Measurements from ENCODE around the gene DCUN1D2.

The DCUN1D2 gene

DNA sequence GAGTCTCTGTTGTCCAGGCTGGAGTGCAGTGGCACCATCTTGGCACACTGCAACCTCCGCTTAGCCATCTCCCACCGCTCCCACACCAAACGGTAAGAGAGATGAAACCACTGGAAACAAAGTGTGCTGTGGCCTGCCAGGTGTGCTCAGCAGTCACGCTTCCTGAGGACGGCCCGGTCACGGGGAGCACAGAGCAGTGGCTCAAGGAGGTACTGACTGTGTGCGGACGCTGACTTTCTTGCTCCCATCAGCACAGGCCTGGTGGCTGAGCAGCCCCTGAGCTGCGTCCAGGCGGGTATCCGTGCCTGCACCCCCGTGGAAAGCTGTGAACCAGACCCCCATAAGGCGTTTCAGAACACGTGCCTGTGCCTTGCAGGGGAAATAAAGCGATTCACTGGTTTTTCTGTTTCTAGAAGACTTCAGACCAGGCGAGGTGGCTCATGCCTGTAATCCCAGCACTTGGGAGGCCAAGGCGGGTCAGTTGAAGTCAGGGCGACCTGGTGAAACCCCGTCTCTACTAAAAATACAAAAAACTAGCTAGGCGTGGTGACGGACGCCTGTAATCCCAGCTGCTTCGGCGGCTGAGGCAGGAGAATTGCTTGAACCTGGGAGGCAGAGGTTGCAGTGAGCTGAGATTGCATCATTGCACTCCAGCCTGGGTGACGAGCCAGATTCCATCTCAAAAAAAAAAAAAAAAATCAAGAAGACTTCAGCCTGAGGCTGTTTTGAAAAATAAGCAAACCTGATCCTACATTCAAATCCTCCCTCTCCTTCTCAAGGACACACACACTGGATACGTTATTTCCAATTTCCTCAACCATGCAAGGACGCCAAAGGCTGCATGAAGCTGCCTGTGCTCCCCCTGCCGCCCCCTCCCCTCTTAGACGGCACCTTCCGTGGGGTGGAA lies 62.7 kb downstream of the DCUN1D2 start:
- no peak for DNase-seq (ENCODE audit: low read depth in 2 of 3, low spot score in 2 of 3)

DNA sequence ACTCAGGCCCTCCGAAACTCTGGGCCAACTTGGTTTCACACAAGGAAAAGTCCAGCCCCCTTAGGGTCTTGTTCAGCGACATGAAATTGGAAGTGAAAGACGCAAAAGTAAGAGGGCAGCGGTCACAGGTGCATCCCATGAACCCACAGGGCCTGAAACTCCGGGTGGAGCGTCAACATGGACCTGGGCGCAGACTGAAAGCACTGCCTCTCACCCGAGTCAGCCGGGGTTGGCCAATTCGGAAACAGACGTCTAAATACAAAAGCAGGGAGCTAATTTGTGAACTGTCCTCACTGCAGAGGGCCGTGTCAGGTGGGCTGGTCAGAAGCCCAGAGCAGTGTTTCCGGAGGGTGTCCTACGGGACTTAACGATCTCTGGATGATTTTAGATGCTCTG lies 63.9 kb downstream of the DCUN1D2 start:
- no peak for DNase-seq (ENCODE audit: low read depth in 2 of 3, low spot score in 2 of 3)

DNA sequence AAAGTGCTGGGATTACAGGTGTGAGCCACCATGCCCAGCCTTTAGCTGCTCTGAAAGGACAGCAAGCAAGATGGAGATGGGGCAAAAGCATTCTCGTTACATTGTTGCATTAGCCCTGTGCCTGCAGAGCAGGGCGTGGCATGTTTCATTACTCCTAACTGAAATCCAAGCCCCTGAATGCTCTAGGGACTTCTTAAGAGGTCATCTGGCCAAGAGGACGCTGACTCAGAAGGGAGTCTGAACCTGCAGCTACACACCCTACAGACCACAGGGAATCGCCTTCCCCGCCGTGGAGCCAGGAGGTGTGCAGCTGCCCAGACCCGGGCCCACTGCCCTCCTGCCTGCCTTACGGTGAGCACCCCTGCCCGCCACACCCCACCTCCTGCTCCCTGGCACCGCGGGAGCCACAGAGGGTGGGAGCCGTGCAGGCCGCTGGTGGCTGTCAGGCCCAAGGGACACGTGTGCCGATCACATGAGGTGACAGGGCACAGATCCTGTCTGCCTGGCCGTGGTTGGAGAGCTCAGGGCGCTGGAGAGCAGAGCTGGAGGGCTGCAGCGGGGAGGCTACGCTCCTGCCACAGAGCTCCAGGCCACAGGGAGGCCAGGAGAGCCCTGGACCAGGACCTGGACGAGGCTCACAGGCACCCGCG lies 64.4 kb downstream of the DCUN1D2 start:
- no peak for DNase-seq (ENCODE audit: low read depth in 2 of 3, low spot score in 2 of 3)

DNA sequence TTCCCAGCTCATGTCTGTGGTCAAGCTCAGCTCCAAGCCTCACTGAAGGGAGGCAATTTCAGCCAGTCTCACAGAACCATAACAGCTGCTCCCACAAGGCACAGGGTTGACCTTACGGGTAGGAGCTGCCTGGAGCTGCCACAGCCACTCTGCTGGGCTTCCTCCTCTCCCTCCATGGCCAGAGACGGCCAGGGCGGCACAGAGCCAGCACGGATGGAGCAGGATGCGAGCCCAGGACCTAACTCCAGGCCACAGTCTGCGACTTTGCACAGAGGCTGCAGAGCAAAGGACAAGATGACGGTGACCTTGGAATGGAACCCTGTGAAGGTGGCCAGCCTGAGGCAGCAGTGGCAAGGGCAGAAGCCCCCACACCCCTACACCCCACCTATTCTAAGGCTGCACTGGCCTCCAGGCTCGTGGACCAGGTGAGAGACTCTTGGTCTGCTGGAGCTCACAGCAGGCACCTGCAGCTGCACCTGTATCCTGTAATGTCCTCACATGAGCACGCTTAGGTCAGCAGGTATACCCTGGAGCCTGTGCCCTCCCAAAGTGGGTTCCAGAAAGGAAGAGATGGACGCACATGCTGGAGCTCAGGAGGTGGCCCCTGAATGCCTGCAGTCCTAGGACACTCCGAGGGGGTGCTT lies 66.9 kb downstream of the DCUN1D2 start:
- DNase-seq (ENCODE audit: low read depth in 2 of 3, low spot score in 2 of 3) = no peak

DNA sequence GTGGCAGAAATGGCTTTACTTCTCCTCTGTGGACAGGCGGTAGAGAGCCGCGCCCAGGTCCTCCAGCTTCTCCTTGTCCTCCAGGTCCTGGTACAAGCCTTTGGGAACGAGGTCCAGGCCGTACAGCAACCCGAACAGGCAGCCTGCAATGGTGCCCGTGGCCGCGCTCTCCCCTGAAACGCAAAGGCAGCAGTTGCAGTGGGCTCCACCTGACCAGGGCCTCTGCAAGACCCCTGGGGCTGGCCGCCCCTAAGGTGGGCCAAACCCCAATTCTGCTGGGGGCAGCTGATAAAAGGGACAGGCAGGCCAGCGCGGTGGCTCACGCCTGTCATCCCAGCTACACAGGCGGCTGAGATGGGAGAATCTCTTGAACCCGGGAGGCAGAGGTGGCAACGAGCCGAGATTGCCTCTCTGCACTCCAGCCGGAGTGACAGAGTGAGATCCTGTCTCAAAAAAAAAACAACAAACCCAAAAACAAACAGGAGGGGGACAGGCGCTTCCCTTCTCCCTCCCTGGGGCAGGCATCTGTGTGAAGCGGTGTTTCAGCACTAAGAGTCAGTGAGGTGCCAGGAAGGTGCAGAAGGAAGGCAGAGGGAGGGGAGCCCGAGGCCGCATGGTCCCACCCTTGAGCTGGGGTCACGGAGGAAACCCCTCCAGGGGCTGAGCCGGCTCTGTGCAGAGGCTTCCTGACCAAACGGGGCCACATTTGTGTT lies 67.5 kb downstream of the DCUN1D2 start:
- DNase-seq (ENCODE audit: low read depth in 2 of 3, low spot score in 2 of 3) = no peak

DNA sequence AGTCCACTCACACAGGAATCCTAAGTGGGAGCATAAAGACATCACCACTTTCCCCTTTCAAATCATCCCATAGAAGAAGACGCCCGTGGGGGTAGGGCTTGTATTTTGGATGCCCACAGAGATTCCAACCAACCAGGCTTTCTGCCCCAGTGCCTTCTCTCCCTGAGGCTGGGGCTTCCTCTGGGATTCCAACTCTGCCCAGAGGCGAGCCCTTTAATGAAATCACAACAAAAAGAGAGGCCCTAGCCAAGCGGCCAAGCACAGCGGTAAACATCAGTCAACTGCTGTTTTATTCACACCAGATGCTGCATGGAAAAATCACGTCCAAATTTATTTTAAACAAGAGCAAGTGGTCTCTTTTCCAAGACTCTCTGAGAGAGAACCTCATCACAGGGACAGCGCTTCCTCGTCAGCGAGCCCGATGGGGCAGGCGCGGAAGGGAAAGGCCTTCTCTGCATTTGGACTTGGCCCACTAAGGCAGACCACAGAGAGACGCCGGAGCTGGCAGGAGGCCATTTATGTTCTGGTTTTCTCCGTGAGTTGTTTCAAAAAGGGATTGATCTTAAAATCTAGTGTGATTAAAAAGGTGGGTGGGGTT lies 68.7 kb downstream of the DCUN1D2 start:
- no peak for DNase-seq (ENCODE audit: low read depth in 2 of 3, low spot score in 2 of 3)

DNA sequence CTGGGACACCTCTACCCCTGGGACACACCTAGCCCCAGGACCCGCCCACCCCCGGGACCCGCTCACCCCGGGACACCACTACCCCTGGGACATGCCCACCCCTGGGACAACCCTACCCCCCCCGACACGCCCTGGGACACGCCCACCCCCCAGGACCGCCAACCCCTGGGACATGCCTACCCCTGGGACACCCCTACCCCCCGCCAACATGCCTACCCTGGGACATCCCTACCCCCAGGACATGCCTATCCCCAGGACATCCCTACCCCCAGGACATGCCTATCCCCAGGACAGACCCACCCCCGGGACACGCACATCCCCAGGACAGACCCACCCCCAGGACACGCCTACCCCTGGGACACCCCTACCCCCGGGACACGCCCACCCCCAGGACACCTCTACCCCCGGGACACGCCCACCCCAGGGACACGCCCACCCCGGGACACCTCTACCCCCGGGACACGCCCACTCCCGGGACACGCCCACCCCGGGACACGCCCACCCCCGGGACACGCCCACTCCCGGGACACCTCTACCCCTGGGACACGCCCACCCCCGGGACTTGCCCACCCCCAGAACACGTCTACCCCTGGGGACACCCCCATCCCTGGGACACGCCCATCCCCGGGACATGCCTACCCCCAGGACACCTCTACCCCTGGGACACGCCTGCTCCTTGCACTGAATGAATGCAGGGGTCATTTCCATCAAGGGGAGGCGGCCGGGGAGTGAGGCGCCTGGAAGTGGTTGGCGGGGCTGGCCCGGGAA lies 69.5 kb downstream of the DCUN1D2 start:
- DNase-seq (ENCODE audit: low read depth in 2 of 3, low spot score in 2 of 3) = no peak

DNA sequence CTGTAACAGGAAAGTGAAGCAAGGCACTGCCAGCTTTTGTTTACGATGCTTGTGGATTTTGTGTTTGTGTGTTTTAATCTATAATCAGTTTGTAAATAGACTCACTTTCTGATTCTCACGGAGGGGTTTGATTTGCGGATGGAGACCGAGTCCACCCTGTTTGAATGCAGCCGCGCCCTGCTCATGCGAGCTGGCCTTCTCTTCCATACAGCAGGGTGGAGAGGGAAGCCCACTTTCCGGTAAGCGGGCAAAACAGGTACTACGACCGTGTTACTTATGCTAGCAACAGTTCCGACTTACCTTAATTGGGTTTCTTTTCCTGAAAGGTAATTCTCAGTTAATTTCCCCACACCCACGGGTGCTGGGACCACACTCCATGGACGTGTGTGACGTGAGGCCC lies 70.3 kb downstream of the DCUN1D2 start:
- no peak for DNase-seq (ENCODE audit: low read depth in 2 of 3, low spot score in 2 of 3)

DNA sequence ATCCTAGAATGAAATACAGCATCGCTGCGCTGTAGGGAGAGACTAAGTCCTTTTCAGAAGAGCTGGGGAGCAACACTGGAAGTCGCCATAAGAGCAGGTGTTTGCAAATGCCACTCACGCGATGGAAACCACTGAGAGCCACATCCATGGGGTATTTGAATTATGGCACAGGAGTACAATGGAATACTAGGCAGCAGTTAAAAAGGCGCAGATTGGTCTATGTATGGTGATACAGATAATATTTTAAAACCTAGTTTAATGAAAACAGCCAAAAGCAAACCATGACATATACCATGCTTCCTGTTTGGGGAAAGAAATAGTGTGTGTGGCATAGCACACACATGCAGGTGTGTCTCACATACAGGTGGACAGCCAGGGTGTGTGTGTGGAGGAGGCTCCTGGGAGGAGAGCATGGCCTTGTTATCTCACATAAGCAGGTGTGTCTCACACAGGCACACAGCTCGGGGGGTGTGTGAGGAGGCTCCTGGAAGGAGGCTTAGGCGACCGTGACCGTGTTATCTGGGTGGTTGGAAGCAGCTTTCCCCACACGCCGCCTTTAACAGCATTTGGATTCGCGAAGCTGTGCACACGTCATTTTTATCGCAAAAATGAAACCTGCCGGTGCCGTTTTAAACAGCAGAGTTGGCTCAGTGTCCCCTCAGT lies 70.8 kb downstream of the DCUN1D2 start:
- no peak for DNase-seq (ENCODE audit: low read depth in 2 of 3, low spot score in 2 of 3)

DNA sequence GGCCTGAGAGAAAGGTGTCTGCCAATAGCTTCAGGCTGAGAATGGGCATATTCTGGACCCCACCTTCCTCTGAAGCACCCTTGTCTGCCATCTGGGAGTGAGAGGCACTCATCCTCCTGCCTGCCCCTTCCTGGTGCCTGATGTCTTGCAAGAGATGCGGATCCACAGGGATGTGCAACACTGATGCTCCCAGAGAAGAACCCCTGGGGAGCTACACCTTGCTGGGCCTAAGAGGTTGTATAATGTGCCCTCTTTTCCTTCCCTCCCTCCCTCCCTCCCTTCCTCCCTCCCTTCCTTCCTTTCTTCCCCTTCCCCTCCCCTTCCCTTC lies 71.8 kb downstream of the DCUN1D2 start:
- DNase-seq (ENCODE audit: low read depth in 2 of 3, low spot score in 2 of 3) = no peak

DNA sequence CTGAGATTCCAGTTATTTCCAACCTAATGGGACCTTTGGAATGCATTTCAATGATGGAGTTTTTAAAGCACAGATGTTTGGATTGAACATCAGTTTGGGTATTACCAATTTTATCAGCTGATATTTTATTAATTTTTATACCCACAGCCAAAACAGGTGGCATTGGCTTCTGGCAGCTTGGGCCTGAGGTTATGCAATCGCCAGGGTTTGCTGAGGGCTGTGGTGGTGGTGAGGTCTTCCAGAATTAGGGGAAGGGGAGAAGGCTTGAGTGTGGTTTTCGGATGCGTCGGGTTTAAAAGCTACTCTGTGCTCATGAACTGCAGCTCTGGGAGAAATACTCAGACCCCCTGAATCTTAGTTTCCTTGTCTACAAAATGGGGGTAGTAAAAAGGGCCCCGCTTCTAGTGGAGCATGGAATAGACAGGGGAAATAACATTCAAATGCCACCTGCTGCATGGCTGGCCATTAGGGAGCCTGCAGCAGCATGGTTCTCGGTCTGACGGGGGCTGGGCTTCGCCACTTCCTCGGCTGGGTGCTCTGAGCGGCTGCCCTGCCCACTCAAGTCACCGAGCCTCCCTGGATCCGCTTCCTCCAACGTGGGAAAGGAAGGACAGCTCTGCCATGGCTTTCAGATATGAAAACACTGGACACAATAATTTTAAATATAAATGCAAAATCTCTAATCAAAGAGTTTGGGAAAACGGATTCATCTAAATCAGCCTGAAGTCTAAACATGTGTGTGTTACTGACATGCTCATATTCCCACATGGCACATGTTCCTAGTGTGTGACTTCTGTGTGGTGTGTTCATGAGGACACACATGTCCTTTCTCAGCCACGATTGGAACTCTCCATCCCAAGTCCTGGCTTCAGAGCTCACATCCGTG lies 72.4 kb downstream of the DCUN1D2 start:
- DNase-seq (ENCODE audit: low read depth in 2 of 3, low spot score in 2 of 3) = no peak

DNA sequence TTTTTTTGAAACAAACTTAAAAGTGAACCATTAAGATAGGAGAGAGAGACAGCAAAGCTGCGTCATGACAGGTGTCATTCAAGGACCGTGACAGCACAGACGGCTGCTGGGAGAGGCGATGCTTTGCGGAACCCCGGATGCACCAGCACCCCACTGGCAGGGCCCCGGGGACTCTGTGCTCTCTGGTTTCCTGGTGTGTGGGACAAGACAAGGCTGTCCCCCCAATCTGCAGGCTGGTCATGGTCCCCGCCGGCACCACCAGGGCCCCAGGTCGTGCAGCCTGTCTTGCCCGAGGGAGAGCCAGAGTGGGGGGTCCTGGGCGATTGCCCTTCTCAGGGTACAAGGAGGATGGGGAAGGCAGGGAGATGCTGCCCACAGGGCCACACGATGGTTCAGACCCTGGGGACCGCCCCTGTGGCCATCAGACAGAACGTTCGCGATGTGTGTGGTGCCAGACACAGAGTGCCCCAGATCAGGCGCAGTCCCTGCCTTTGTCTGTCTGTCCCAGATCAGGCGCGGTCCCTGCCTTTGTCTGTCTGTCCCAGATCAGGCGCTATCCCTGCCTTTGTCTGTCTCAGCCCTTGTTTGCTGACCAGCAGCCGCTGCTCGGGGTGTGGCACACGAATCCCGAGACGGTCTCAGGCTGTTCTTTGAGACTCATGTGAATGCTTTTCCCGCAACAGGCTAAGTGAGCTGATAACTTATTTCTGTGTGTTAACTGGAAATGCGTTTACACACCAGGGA lies 73.3 kb downstream of the DCUN1D2 start:
- DNase-seq (ENCODE audit: low read depth in 2 of 3, low spot score in 2 of 3) = no peak

DNA sequence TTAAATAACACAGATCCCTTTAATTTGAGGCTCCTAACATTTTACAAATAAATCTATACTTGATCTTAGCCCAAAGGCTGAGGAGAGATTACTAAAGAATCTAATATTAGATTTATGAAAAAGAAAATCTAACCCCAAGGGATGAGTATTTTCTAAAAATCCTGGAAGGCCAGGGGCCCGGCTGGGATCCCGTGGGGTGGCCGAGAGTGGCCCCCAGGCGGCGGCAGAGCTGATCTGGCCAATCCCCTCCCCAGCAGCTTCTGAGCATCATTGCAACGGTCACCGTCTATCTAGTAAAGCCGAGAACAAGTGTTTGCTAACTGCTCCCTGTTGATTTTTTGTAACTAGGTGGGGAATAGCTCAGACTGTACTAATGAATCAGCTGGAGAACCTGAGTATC lies 74.7 kb downstream of the DCUN1D2 start:
- DNase-seq (ENCODE audit: low read depth in 2 of 3, low spot score in 2 of 3) = no peak

DNA sequence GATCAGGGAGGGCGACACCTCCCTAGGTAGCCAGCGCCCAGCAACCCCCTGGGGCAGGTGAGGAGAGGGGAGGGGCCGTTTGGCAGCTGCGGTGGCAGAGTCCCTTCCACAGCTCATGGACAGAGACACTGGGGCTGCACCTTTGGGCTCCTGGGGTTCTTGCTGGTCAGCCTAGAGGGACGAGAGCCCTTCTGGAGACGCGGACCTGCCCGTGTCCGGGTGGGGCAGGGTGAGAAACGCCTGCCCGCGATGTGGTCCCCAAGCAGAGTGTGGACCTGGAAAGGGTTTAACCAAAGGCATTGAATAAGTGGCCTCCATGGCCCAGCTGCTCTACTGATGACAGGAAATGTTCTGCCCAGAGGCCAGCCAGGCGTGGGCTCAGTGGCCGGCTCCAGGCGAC lies 75.5 kb downstream of the DCUN1D2 start:
- DNase-seq (ENCODE audit: low read depth in 2 of 3, low spot score in 2 of 3) = no peak

DNA sequence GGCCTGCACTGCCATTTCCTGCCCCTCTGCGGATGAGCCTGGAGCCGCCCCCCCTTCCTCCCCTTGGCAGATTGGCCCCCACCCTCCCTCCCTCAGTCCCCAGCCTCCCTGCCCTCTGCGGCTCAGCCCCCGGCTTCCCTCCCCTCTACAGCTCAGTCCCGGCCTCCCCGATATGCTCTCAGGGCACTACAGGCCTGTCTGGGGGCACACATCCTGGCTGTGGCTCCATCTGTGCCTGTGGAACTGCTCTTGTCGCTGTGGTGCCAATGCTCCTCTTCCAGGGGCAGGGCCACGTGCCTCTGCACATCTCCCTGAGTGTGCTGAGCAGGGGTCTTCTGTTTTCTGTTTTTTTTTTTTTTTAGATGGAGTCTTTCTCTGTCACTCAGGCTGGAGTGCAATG lies 76.2 kb downstream of the DCUN1D2 start:
- no peak for DNase-seq (ENCODE audit: low read depth in 2 of 3, low spot score in 2 of 3)

DNA sequence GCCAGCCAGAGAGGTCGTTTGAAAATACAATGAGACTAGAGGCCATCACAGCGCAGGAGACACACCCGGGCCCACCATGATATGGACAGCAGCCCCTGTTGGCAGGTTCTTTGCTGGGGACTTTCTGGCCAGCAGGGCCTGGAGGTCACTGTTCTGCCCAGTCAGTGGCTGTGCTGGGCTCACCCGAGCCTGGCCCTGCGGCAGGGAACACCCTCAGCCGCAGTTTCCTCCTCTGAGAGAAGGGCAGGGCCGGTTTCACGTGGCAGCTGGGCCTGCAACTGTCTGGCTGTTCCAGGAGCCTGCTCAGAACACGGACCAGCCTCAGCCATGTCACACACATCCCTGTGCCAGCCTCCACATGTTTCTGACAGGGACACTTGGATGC lies 76.6 kb downstream of the DCUN1D2 start:
- DNase-seq (ENCODE audit: low read depth in 2 of 3, low spot score in 2 of 3) = no peak

DNA sequence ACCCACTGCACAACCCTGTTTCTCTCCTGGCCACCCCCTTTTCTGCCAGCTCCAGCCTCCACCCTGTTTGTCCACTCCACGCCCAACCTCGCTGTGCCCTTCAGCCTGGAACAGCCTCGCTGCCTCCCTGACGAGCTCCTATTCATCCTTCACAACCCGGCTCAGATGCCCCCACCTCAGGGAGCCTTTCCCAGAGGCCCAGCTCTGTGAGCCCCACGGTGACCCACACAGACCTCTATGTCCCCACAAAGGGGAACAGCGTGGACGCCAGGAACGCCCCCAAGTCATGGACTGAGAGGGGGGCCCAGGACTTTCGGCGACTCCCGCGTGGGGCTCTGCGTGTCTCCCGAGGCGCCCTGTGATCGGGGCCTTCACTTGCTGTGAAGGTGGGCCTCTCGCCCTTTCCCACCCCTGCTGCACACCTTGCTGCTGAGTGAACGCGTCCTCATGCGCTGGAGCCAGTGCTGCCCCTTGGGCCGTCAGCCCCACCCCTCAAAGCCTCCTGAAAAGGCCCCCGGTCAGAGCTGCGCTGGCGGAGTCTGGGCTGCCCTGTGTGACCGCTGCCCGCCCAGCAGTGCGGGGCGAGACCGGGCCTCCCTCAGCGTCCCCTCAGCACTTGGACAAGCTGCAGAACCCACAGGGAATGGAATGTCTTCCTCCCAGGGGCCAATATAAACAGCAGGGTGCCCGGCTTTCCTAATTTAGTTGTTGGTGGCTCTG lies 77.2 kb downstream of the DCUN1D2 start:
- DNase-seq (ENCODE audit: low read depth in 2 of 3, low spot score in 2 of 3) = no peak

DNA sequence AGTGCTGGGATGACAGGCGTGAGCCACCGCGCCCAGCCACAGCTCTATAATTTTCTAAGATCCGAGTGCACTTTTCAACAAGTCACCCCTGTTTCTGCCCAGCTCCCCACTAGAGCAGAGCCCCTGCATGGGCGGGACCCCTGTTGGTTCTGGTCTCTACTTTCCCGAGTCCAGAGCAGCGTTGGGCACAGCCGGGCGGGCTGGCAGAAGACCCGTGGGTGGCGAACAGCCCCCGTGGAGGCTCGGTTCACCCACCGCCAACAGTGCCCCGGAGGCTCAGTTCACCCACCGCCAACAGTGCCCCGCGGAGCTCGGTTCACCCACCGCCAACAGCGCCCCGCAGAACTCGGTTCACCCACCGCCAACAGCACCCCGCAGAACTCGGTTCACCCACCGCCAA lies 78.1 kb downstream of the DCUN1D2 start:
- DNase-seq (ENCODE audit: low read depth in 2 of 3, low spot score in 2 of 3) = no peak
